Tibial artery (tissue), 4 donors: Measurements from ENCODE around the gene WFIKKN1.

ENCODE experiments used
- DNase-seq, 2 donors: peaks; one replicate each; pipeline ENCODE4 v3.0.0-alpha.2; 2019
- H3K27ac ChIP-seq, 2 donors: fragments of 200-600 bp; sonication (generic) in 1 of 2; 1 replicate in 1 of 2; 2 replicates in 1 of 2; pipeline ENCODE4 v1.5.1; 2018 to 2019; ENCODE audit warnings: mild to moderate bottlenecking in 1 of 2
- H3K27me3 ChIP-seq, 2 donors: fragments of 200-600 bp; sonication (generic) in 1 of 2; one replicate each; pipeline versions ENCODE4 v1.5.1 to v1.6.0; 2016 to 2019
- H3K36me3 ChIP-seq, 3 donors: fragments of 200-600 bp; sonication (generic) in 2 of 3; one replicate each; pipeline ENCODE4 v1.5.1; 2016 to 2019; ENCODE audit warnings: mild to moderate bottlenecking in 2 of 3
- H3K4me1 ChIP-seq, 4 donors: fragments of 200-600 bp; sonication (generic) in 2 of 4; 1 replicate in 3 of 4; 2 replicates in 1 of 4; pipeline ENCODE4 v1.5.1; 2016 to 2019
- H3K4me3 ChIP-seq, 2 donors: fragments of 200-600 bp; sonication (generic) in 1 of 2; 1 replicate in 1 of 2; 2 replicates in 1 of 2; pipeline ENCODE4 v1.5.1; 2018 to 2019; ENCODE audit warnings: mild to moderate bottlenecking in 2 of 2
- H3K9me3 ChIP-seq, 3 donors: fragments of 200-600 bp; sonication (generic) in 1 of 3; one replicate each; pipeline ENCODE4 v1.5.1; 2016 to 2019
- CTCF ChIP-seq, 2 experiments: fragments of 200-600 bp in 1 of 2; fragments of 450-650 bp in 1 of 2; IDR thresholded peaks; one replicate each; pipeline ENCODE4 v1.5.1; 2017 to 2019; ENCODE audit warnings: antibody characterized with exemption in 2 of 2, mild to moderate bottlenecking in 1 of 2, moderate library complexity in 1 of 2
- intact Hi-C: fragments of 100-400 bp; cut with DNase I; formaldehyde crosslinking; loops from one replicate; pipeline ENCODE4 v1.15.0; 2023; ENCODE audit warnings: low total_unique reads

WFIKKN1 gene

GRCh38 chr16:592518-593306, 38.1 kb upstream of the WFIKKN1 start:
- Histone ChIP-seq H3K27ac (no peak overlapping the region), H3K4me3 (no peak overlapping the region), H3K36me3 (peaks cover 0 to 30% (median 5%) of the 10 kb centered on the region in 3 donors), H3K27me3 (no peaks in the 10 kb centered on the region), H3K4me1 (peaks cover 0 to 57% (median 33%) of the 10 kb centered on the region in 4 donors), H3K9me3 (no peaks in the 10 kb centered on the region)
- intact Hi-C loops, result no loop called here
- no peak for TF ChIP-seq CTCF (IDR thresholded peaks at IDR 0.05)
- peak in 1 of 2 donors; percentile 61 for DNase-seq

GRCh38 chr16:593406-593805, 37.4 kb upstream of the WFIKKN1 start:
- no peak for TF ChIP-seq CTCF (IDR thresholded peaks at IDR 0.05)
- DNase-seq, result no peak
- Histone ChIP-seq H3K9me3 (no peaks in the 10 kb centered on the region), H3K36me3 (peaks cover 0 to 30% (median 5%) of the 10 kb centered on the region in 3 donors), H3K4me1 (peaks cover 0 to 50% (median 26%) of the 10 kb centered on the region in 4 donors), H3K27ac (no peak overlapping the region), H3K27me3 (no peaks in the 10 kb centered on the region), H3K4me3 (no peak overlapping the region)
- intact Hi-C loops, result no loop called here

GRCh38 chr16:593807-594206, 37.0 kb upstream of the WFIKKN1 start:
- peaks cover 0 to 33% (median 5%) of the 10 kb centered on the region in 3 donors for H3K36me3 ChIP-seq
- H3K27me3 ChIP-seq, result no peaks in the 10 kb centered on the region
- intact Hi-C loops, result no loop called here
- peaks cover 0 to 48% (median 25%) of the 10 kb centered on the region in 4 donors for H3K4me1 ChIP-seq
- TF ChIP-seq CTCF (IDR thresholded peaks at IDR 0.05), result no peak
- H3K9me3 ChIP-seq, result no peaks in the 10 kb centered on the region
- H3K4me3 ChIP-seq, result no peak overlapping the region
- no peak overlapping the region for H3K27ac ChIP-seq
- no peak for DNase-seq

GRCh38 chr16:595094-595528, 35.7 kb upstream of the WFIKKN1 start:
- H3K27me3 ChIP-seq, result no peaks in the 10 kb centered on the region
- DNase-seq, result no peak
- no peak for TF ChIP-seq CTCF (IDR thresholded peaks at IDR 0.05)
- H3K4me1 ChIP-seq, result peaks cover 0 to 48% (median 25%) of the 10 kb centered on the region in 4 donors
- intact Hi-C loops, result no loop called here
- no peaks in the 10 kb centered on the region for H3K9me3 ChIP-seq
- no peak overlapping the region for H3K4me3 ChIP-seq
- peaks cover 0 to 41% (median 9%) of the 10 kb centered on the region in 3 donors for H3K36me3 ChIP-seq
- no peak overlapping the region for H3K27ac ChIP-seq

GRCh38 chr16:595942-596735, 34.6 kb upstream of the WFIKKN1 start:
- peaks cover 0 to 40% (median 18%) of the 10 kb centered on the region in 4 donors for H3K4me1 ChIP-seq
- peaks cover 0 to 51% (median 9%) of the 10 kb centered on the region in 3 donors for H3K36me3 ChIP-seq
- TF ChIP-seq CTCF (IDR thresholded peaks at IDR 0.05), result no peak
- intact Hi-C loops, result no loop called here
- no peak overlapping the region for H3K4me3 ChIP-seq
- no peak for DNase-seq
- H3K27me3 ChIP-seq, result no peaks in the 10 kb centered on the region
- no peak overlapping the region for H3K27ac ChIP-seq
- no peaks in the 10 kb centered on the region for H3K9me3 ChIP-seq
